Fibroblast of skin of abdomen (primary cell): ENCODE data around the gene SEC14L2.
A peak's percentile ranks its signal among the peaks of the same experiment; 100 is the strongest.
"Not testable (repeated sequence)": the region's sequence is repeated elsewhere in the genome, so short reads cannot be mapped to it uniquely, and the experiment has no call there.

Experiments
- DNase-seq: peaks from one replicate; pipeline ENCODE4 v3.0.0-alpha.2; 2013

Gene SEC14L2

DNA sequence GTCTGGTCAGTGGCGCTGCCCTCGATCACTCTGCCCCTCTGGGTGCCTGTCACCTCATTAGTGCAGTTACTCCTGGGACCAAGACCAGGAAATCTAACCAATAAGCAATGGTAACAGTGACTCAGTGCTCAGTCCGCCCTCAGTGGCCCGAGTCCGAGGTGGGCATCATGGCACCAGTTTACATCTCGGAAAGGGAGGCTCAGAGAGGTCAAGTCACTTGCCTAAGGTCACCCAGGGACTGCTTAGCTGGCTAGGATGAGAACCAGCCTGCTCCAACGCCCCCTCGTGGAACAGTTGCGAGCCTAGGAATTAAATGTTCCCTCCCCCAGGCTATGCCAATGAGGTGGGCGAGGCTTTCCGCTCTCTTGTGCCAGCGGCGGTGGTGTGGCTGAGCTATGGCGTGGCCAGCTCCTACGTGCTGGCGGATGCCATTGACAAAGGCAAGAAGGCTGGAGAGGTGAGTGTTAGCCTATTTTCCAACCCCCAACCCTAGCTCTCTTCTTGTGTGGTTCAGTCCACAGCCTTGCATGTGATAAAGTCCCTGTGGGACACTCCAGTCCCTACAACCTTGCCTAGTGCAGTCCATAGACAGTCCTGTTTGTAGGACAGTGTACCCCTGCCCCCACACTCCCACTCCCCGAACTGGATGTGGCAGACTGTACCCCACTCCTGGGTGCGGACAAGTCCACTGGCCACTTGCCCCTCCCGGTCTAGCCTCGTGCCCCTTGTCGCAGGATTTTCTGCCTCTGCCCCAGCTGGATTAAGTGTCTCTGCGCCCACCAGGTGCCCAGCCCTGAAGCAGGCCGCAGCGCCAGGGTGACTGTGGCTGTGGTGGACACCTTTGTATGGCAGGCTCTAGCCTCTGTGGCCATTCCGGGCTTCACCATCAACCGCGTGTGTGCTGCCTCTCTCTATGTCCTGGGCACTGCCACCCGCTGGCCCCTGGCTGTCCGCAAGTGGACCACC lies 29.9 kb downstream of the SEC14L2 start:
- peak; percentile 59 for DNase-seq

DNA sequence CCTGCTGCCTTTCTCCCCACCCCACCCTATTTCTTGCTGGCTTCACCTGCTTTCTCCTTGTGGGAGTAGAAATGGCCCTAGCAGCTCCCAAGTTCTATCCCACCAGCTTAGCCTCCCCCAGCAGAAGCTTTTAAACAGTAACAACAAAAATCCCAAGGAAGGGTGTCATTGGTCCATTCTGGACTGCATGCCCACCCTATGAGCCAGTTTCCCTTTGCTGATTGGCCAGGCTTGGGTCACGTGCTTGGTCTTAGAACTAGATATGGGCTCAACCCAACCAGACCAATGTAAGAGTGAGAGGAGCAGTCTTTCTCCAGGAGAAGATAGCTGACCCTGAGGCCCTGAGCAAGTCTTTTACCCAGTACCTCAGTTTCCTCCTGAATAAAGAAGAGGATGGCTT lies 31.1 kb downstream of the SEC14L2 start:
- DNase-seq, result no peak

DNA sequence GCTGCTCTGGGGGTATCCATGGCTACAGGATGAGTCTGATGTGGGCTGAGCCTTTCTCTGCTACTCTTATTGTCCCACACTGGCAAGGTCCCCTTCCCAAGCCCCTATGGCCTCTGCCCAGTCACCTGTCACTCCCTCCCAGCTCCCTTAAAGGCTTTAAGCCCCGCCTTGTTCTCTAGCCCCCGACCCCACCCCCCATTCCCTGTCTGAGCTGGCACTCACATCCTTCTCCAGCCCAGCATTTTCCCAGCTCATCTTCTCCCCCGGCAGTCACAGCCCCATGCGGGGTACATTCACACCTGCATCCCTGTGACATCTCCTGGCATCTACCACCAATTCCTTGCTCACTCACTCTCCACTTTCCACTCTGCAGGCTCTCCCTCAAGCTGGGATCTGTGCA lies 33.1 kb downstream of the SEC14L2 start:
- DNase-seq, result no peak

DNA sequence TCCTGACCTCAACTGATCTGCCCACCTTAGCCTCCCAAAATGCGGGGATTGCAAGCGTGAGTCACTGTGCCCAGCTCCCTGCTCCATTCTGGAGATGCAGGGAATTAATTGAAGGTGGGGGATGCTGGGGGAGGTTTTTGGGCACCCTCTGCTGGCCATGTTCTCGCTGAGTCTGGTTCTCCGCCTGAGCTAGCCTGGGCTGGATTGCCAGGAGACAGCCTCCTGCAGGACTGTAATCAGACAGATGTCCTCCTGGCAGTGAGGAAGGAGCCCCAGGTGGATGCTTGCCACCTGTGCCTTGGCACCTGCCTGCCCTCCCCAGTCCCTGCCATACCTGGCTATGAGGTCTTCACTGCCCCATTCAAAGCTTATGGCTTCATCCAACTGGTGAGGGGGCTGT lies 34.1 kb downstream of the SEC14L2 start:
- DNase-seq, result no peak

DNA sequence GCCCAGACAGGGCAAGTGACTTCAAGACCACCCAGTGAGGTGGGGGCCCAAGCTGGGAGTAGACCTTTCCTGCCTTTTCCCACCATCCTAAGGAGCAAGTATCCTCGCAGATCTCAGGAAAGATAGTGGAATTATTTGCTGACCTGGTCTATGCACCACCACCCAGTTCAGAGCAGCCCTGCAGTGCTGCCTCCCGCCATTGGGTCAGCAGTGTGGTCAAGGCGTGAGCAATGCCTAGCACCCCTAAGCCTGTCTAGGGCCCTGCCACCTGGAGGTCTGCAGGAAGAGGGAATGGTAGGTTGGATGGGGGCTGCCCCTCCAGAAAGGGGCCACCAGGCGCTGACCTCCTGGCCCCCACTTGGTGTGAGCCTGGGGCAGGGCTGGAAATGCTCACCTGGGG lies 35.3 kb downstream of the SEC14L2 start:
- no peak for DNase-seq

DNA sequence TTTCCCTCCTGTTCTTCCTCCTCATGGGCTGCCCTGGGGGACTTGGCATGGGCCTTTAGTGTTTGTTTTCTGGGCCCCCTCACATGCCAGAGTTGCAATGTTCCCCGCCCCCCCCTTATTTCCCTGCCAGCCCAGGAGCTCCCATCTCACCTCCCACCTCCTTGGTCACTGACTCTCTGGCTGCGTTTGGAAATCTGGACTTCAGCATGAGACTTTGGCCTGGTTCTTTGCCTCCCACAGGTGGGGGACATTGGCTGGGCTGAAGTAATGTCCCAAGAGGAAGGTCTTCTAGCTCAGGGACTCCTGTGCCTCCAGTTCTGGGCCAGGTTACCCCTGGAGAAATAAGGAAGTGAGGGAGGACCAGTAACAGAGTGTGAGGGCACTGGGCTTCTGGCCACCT lies 35.7 kb downstream of the SEC14L2 start:
- no peak for DNase-seq

DNA sequence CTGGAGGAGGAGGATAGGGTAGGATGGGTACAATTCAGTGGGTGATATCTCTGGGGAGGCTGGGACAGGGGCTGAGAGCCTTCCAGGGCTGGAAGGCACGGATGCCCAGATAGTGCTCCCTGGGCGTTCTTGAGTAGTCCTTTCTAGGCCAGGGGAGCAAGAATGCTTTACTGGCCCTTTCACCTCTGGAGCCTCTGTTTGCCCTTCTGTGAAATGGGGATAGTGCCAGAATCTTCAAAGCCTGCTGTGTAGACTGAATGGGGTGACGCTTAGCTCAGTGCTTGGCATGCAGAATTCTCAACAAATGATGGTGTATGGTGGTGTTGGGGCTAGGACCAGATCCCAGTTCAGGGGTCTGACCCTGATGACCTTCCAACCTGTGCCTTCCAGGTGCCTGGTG lies 36.4 kb downstream of the SEC14L2 start:
- no peak for DNase-seq

DNA sequence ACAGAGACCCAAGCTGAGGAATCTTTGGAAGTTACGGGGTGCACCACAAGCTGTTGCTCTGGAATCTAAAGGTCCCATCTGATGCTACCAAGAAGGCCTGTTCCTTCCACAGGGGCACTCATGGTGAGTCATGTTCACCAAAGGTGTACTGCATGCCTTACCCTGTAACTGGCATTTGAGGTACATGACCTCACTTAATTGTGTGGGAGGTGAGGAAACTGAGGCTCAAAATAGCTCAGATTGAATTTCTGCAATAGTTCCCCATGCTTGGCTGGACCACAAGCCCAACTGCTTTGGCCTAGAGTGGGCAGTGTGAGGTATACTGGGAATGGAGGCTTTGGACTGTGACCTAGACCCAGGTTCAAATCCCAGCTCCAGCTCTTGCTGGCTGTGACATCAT lies 37.0 kb downstream of the SEC14L2 start:
- DNase-seq, result no peak

DNA sequence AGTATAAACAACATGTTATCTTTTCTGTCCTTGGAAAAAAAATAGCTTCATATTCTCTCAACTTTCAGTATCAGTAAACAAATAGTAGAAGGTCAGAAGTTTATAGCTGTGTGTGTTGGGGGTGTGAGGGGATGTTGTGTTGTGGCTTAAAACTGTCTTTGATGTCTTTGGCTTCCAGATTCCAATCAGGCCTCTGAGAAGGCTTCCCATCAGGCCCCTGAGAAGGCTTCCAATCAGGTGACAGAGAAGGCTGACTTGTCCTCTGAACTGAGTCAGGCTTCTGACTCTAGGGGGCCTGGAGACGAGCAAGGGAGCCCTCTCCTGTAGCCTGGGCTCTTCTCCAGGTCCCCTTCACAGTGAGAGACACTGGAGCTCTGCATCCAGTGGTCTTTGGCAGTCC lies 38.0 kb downstream of the SEC14L2 start:
- no peak for DNase-seq

DNA sequence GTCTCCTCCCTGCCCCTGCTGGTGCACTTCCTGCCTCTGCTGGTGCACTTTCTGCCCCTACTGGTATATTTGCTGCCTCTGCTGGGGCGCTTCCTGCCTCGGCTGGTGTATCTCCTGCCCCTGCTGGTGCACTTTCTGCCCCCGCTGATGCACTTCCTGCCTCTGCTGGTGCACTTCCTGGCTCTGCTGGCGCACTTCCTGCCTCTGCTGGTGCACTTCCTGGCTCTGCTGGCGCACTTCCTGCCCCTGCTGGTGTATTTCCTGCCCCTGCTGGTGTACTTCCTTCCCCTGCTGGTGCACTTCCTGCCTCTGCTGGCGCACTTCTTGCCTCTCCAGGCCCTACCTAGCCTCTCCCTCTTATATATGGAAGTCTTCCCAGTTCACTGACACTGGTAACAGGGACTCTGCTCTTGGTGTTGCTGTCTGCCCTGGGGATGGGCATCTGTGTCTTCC lies 38.9 kb downstream of the SEC14L2 start:
- no peak for DNase-seq

DNA sequence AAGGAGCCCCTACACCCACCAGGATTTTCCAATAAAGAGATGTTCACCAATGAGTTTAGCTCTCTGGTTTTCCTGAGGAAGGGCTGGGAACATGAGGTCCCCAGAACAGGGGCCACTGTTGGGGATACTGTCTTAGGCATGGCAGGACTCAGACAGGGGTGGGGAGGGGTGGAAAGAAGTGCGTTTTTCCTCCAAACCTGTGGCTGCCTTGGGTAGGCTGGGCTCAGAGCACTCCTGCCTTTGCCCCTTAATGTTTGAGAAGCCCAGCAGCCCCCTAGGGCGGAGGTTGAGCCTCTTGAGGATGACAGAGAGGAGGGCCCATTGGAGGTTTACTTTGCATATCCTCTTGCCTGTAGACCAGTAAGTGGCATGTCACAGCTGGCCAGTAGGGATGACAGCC lies 39.4 kb downstream of the SEC14L2 start:
- DNase-seq, result no peak

DNA sequence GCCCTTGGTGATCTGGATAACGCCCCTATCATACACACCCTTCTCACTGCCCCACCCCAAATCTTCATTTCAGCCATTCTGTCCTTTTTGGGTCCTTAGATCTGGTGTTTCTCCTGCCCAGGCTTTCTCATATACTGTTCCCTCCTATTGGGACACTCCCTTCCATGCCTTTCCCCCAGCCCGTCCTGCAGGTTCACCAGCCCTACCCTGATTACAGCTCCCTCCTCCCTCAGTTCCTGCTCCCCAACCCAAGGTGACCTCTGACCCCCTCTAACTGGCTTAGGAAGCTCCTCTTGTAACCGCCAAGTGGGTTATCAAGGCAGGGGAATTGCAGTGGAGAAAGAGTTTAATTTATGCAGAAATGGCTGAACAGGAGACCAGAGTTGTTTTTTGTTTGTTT lies 41.7 kb downstream of the SEC14L2 start:
- no peak for DNase-seq

DNA sequence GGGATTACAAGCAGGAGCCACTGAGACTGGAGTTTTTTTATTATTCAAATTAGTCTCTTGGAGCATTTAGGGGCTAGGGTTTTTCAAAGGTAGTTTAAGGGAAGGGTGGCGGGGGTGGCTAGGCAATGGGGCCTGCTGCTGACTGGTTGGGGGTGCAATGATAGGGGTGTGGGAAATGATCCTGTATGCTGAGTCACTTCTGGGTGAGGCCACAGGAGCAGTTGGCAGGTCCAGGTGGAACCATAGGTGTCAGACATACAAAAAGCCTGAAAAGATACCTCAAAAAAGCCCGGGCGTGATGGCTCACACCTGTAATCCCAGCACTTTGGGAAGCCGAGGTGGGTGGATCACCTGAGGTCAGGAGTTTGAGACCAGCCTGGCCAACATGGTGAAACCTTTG lies 42.4 kb downstream of the SEC14L2 start:
- no peak for DNase-seq

DNA sequence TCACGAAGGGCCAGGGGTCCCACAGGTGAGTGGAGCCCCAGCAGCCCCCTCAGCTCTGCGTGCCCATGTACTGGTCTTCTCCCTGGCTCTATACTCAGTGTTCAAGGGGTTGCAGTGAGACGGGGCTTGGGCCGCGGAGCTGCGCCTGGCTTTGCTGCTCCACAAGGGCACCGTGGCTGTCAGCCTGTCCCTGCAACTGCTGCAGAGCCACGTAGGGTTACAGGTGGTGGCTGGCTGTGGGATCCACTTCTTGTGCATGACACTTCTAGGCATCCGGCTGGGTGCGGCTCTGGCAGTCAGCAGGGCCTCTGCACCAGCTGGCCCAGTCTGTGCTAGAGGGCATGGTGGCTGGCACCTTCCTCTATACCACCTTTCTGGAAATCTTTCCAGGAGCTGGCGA lies 43.0 kb downstream of the SEC14L2 start:
- DNase-seq, result no peak

DNA sequence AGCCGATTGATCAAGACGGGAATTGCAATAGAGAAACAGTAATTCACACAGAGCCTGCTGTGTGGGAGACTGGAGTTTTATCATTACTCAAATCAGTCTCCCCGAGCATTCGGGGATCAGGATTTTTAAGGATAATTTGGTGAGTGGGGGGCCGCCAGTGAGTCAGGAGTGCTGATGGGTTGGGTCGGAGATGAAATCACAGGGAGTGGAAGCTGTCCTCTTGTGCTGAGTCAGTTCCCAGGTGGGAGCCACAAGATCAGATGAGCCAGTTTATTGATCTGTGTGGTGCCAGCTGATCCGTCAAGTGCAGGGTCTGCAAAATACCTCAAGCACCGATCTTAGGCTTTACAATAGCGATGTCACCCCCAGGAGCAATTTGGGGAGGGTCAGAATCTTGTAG lies 44.3 kb downstream of the SEC14L2 start:
- no peak for DNase-seq

DNA sequence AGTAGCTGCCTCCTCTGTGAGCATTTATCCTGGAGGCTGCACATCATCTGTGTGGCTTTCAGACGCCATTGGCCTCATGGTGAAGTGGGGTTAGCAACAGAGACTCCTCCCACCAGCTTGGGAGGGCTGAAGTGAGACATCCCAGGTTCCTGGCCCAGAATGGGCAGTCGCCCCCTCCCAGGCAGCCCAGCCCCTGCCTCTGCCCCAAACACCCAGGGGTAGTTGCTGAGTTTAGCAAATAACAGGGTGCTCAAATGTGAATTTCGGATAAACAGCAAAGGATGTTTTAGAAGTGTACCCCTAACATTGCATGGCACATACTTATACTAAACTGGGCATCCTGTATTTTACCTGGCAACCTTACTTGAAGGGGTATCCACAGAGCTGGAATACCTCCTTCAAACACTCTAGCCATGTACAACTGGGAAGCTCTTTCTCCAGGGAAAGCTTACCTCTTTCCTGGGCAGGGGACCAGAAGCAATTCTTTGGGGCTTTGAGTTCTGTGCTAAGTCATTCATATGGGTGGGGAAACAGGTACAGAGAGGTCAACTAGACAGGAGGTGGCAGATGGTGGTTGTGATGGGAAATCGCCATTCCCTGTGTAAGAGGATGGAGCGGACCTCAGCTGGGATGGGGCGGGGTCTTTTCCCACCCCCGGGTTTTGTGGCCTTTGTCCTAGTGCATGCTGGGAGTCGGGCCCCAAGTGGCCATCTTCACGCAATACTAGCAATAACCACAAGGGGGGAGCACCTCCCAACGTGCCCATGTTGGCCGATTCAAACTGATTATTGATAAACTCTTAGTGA lies 48.0 kb downstream of the SEC14L2 start:
- DNase-seq, result peak; percentile 51

DNA sequence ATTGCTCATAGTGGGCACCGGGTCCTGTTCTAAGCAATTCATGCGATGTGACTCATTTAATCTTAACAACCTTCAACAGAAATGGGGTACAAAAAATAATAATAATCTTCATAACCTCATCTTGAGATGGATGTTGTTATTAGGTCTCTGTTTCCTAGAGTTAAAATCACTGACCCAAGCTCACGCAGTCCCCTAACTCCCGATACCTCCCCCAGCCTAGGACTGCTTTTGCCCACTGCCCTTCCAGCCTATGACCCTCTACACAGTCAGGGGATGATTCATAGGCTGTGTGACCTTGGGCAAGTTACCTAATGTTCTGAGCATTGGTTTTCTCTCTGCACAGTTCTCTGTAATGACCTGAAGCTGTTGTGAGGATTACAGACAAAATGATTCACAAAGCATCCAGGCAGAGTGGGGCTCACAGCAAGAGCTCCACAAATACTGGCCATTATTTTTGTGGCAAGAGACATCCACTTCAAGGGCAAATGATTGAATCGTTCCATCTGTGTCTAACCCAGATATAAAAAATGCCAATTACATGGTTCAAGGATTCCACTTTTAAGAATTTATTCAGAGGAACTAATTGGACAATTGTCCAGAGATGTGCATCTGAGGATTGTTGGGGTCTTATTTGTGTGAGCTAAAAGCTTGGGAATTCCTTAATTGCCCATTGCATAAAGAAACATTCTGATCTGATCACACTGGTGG lies 48.8 kb downstream of the SEC14L2 start:
- no peak for DNase-seq

DNA sequence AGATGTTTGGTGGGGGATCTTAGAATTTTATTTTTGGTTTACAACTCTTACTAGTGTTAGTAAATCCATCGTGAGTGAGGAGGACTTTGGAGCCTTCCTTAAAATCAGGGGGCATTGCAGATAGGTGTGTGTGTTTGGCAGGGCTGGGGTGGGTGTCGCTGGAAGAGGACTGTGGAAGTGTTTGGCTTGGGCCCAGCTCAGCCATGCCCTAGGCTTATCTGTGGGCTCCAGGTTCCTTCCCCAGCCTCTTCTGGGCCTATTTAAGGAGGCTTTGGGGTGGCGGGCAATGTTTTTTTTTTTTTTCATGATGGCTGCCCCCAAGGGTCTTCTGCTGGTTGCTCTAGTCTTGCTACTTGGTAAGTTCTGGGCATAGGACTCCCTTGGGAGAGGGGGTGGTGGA lies 50.8 kb downstream of the SEC14L2 start:
- no peak for DNase-seq

DNA sequence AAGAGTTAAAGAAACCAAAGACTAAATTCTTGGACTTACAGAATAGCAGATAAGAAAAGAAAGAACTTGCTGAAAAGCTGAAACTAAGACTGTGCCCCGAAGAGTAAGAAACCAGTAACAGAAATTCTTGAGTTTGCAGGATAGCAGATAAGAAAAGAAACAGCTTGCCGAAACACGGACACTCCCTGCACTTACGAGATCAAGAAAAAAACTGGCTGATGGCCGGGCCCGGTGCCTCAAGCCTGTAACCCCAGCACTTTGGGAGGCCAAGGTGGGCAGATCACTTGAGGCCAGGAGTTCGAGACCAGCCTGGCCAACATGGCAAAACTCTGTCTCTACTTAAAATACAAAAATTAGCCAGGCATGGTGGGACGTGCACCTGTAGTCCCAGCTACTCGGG lies 54.7 kb downstream of the SEC14L2 start:
- DNase-seq, result not testable (repeated sequence)

DNA sequence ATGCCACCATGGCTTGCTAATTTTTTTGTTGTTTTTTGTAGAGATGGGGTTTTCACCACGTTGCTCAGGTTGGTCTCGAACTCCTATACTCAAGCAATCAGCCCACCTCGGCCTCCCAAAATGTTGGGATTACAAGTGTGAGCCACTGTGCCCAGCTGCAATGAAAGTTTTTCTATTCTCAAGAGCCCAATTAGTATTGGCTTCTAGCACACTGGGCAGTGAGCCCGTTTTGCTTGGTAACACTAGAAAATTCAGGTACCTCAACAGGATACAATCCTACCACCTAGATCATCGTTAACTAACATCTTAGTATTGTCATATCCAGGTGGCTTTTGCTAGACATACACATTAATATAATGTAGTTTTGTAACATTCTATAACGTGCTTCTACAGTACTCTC lies 56.0 kb downstream of the SEC14L2 start:
- DNase-seq, result no peak

DNA sequence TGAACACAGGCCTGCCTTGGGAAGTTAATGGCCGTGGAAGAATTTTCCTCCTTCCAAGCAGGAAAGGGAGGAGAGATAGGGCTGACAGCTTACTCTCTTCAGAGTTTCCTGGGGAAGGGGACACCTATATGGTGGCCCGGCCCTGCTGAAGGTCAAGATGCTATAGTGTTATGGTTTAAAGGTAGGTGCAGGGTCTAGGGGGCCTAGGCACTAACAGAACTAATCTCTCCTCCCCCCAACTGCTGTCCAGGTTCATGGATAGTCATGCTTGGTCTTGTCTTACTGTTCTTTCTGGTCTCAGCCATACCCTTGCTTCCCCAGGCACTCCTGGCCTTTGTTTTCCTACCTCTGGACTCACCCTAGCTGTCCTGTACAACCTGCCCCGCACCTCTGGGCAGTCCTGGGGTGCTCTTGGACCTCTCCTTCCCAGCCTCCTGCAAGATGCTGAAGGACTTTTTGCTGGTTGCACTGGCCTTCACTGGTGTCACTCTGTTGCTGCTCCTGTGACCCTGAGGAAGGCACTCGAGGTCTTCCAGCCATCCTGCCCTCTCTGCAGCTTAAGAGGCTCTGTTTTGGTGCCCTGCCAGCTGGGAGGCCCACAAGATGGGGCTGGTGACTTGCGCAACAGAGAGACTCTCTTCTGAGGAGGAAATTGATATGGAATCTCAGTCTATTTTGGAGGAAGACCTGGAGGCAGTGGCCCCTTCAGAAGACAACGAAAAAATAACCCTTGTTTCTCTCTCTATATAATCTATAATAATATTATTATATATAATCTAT lies 57.1 kb downstream of the SEC14L2 start:
- no peak for DNase-seq
